CD4-positive, alpha-beta T cell treated with Interferon gamma for 1 hour (primary cell): Measurements from ENCODE around the gene NEK7.
"Not testable (repeated sequence)": the region's sequence is repeated elsewhere in the genome, so short reads cannot be mapped to it uniquely, and the experiment has no call there.

Experiments used
- DNase-seq: peaks from one replicate; pipeline ENCODE4 v3.0.0-alpha.2; 2020

Gene NEK7

GRCh38 chr1:198174297-198174696 lies 17.5 kb downstream of the NEK7 start:
- peak; percentile 14 for DNase-seq

- DNase-seq, result no peak
These were observed 18.8 kb downstream of the NEK7 start for GRCh38 chr1:198175423-198176170.

GRCh38 chr1:198176179-198176578 lies 19.4 kb downstream of the NEK7 start:
- no peak for DNase-seq

GRCh38 chr1:198177546-198177945 lies 20.7 kb downstream of the NEK7 start:
- DNase-seq, result no peak

- no peak for DNase-seq
These were observed 21.8 kb downstream of the NEK7 start for GRCh38 chr1:198178615-198179014.

- no peak for DNase-seq
These were observed 22.8 kb downstream of the NEK7 start for GRCh38 chr1:198179556-198179981.

- no peak for DNase-seq
These were observed 26.8 kb downstream of the NEK7 start for GRCh38 chr1:198183605-198184004.

GRCh38 chr1:198184516-198184915 lies 27.7 kb downstream of the NEK7 start:
- no peak for DNase-seq

GRCh38 chr1:198185146-198185545 lies 28.3 kb downstream of the NEK7 start:
- DNase-seq, result no peak

GRCh38 chr1:198185759-198186158 lies 29.0 kb downstream of the NEK7 start:
- DNase-seq, result no peak

- DNase-seq, result no peak
These were observed 30.2 kb downstream of the NEK7 start for GRCh38 chr1:198186916-198187580.

- DNase-seq, result no peak
These were observed 31.3 kb downstream of the NEK7 start for GRCh38 chr1:198187973-198188588.

- DNase-seq, result no peak
These were observed 34.3 kb downstream of the NEK7 start for GRCh38 chr1:198191117-198191516.

- DNase-seq, result not testable (repeated sequence)
These were observed 37.1 kb downstream of the NEK7 start for GRCh38 chr1:198193871-198194270.

- DNase-seq, result no peak
These were observed 39.8 kb downstream of the NEK7 start for GRCh38 chr1:198196630-198197029.

GRCh38 chr1:198197285-198197684 lies 40.5 kb downstream of the NEK7 start:
- no peak for DNase-seq

- DNase-seq, result no peak
These were observed 42.3 kb downstream of the NEK7 start for GRCh38 chr1:198199105-198199504.

GRCh38 chr1:198201956-198202784 lies 45.4 kb downstream of the NEK7 start:
- no peak for DNase-seq

- no peak for DNase-seq
These were observed 46.6 kb downstream of the NEK7 start for GRCh38 chr1:198203434-198203833.

- DNase-seq, result no peak
These were observed 48.4 kb downstream of the NEK7 start for GRCh38 chr1:198205016-198205684.

GRCh38 chr1:198206292-198206691 lies 49.5 kb downstream of the NEK7 start:
- no peak for DNase-seq

- no peak for DNase-seq
These were observed 54.9 kb downstream of the NEK7 start for GRCh38 chr1:198211696-198212095.

- DNase-seq, result no peak
These were observed 55.3 kb downstream of the NEK7 start for GRCh38 chr1:198212126-198212525.
